ENCODE data around the gene AVEN.
"Not testable (repeated sequence)": the region's sequence is repeated elsewhere in the genome, so short reads cannot be mapped to it uniquely, and the experiment has no call there.

Gene AVEN

GRCh38 chr15:34039790-34040113 lies 748 bp upstream of the AVEN start:
- DNase-seq (ENCODE audit: low read depth), result no peak

GRCh38 chr15:34038023-34038870 lies 757 bp downstream of the AVEN start:
- DNase-seq (ENCODE audit: low read depth), result peak; percentile 68

DNA sequence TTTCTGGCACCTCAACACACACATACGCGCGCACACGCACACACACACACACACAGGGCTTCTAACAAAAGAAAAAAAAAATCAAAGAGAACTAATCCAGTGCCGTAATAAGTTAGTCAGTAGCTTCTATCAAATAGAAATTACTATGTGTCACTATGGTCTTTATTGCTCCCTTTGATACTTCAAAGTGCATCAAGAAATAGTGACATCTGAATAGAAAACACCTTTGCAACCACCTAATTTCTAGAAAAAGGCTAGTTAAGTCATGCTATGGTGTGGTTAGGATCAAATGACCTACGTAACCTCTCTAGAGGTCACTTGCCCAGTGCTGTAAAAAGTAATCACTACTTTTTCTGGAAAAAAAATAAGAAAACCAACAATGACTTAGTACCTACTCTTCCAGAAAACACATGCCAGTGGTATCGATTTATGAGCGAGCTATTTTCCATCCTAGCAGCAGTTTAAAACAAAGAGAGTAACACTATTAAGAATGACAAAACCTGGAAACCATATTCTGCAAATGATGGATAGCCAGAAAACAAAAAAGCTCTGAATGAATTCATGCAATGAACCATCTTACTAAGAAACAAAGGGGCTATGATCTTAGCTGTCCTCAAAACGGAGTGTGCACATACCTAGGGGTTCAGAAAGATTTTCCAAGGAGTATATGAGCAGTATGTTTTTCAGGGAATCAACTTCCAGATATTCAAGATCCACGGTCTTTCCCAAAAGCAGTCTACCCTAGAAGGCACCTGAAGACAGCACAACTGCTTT lies 6.8 kb downstream of the AVEN start:
- DNase-seq (ENCODE audit: low read depth), result no peak

DNA sequence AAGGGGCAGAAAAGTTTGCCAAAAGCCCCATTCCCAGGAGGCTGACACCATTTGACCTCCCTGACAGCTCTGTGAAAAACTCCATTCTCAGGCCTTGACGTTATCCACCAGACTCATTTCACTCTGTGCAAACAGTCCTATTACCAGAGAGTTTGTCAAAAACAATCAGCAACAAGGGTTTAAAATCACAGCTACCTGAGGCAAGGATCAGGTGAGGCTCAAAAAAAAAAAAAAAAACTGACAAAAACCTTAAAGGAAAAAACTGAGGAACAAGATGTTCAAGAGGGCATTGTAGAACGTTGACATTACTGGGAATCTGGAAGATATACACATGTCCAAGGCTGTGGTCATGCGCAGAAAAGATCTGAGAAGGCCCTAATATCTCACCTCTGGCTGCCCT lies 11.4 kb downstream of the AVEN start:
- DNase-seq (ENCODE audit: low read depth), result no peak

GRCh38 chr15:34025252-34025651 lies 13.8 kb downstream of the AVEN start:
- no peak for DNase-seq (ENCODE audit: low read depth)

- DNase-seq (ENCODE audit: low read depth), result no peak
Measured at GRCh38 chr15:34023907-34024306, 15.1 kb downstream of the AVEN start.

DNA sequence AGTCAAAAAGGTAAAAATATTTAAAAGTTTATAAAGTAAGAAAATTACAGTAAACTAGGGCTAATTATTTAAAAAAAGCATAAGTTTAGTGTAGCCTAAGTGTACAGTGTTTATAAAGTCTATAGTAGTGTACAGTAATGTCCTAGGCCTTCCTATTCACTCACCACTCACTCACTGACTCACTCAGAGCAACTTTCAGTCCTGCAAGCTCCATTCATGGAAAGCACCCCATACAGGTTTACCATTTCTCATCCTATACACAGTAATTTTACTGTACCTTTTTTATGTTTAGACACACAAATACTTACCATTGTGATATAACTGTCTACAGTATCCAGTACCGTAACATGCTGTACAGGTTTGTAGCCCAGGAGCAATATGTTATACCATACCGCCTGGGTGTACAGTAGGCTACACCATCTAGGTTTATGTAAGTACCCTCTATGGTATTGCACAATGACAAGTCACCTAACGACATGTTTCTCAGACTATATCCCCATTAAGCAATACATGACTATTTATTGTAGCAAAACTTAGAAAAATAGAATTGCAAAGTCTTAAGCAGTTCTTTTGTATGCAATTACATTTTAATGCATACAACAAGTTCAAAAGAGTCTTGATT lies 19.5 kb downstream of the AVEN start:
- DNase-seq (ENCODE audit: low read depth), result no peak

GRCh38 chr15:34018738-34019137 lies 20.3 kb downstream of the AVEN start:
- DNase-seq (ENCODE audit: low read depth), result not testable (repeated sequence)

DNA sequence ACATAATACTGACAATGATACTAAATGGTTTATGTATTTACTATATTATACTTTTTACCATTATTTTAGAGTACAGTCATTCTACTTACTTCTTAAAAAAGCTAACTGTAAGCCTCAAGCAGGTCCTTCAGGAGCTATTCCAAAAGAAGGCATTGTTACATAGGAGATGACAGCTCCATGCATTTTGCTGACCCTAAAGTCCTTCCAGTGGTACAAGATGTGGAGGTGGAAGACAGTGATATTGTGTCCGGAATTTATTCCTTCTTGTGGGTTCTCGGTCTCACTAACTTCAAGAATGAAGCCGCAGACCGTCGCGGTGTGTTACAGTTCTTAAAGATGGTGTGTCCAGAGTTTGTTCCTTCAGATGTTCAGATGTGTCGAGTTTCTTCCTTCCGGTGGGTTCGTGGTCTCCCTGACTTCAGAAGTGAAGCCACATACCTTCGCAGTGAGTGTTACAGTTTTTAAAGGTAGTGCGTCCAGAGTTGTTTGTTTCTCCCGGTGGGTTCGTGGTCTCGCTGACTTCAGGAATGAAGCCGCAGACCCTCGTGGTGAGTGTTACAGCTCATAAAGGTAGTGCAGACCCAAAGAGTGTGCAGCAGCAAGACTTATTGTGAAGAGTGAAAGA lies 20.9 kb downstream of the AVEN start:
- no peak for DNase-seq (ENCODE audit: low read depth)

DNA sequence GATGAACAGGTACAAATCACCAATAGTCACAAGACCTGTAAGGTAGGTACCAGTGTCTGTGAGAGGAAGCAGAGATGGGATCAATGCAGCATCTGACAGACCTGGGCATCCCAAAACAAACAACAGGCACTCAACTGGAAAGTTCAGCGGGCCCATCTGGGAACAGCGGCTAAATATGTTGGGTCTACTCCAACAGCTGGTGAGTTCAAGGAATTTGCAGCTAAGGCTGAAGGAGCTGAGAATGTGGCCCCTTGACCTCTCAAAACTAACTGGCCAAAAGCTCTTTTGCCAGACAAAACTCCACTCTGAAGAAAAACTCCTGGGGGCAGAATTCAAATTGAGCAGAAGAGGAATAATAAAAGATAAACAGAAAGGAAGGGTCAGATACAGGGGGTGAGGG lies 24.4 kb downstream of the AVEN start:
- no peak for DNase-seq (ENCODE audit: low read depth)

GRCh38 chr15:34013746-34014145 lies 25.3 kb downstream of the AVEN start:
- no peak for DNase-seq (ENCODE audit: low read depth)

DNA sequence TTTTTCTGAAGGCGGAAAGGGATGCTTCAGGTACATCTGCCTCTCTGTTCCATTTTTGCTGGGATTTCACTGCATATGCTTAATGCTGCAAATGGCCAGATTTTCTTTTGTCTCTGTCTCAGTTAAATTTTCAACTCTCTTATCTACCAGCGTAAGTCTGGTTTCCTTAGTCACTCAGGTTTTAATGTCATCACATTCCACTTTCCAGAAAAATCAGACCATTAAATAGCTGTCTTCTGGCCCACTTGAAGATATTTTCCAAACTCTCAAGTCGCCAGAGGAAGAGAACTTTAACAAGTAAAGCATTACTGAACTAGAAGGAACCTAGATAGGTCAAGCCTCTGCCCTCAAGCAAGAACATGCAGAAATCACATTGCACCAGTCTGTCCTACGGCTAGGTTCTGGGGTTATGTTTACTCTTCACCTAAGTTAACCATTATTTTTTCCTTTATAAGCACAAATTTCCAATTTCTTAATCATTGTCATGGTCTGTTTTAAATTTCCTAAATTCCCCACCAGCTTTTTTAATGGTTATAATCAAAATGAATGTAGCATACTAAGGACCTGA lies 26.5 kb downstream of the AVEN start:
- no peak for DNase-seq (ENCODE audit: low read depth)

GRCh38 chr15:34011481-34011880 lies 27.5 kb downstream of the AVEN start:
- DNase-seq (ENCODE audit: low read depth), result no peak

DNA sequence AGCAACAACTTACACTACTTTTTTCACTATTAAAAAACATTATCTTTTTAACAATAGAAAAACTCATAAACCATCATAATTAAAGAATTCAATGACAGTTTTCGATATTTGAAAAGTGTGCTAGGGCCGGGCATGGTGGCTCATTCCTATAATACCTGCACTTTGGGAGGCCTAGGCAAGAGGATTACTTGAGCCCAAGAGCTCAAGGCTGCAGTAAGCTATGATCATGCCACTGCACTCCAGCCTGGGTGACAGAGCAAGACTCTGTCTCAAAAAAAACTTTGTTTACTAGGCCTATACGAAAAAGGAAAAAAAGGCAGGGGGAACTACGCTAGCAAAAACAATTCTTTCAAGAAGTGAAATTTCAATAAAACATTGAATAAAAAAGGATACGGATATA lies 28.1 kb downstream of the AVEN start:
- no peak for DNase-seq (ENCODE audit: low read depth)

- DNase-seq (ENCODE audit: low read depth), result no peak
Measured at GRCh38 chr15:34009656-34010055, 29.3 kb downstream of the AVEN start.

DNA sequence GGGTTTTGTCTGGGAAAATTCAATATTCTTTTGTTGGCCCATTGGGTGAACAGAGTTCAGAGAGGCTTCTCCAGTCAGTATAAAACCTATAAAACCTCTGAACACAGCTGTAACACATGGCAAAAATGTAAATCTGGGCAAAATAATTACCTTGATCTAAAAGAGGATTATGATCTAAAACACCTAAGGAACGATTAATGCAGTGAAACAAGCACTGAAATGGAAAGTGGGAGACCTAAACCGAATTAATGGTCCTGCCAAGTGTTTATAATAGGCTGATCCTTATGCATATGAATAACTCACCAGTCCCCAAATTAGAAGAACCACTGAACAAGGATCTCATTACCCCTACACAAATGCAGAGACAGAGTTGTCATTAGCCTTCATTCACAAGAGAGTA lies 32.6 kb downstream of the AVEN start:
- DNase-seq (ENCODE audit: low read depth), result no peak

GRCh38 chr15:34001536-34001935 lies 37.5 kb downstream of the AVEN start:
- no peak for DNase-seq (ENCODE audit: low read depth)

- DNase-seq (ENCODE audit: low read depth), result not testable (repeated sequence)
Measured at GRCh38 chr15:33995666-33996065, 43.3 kb downstream of the AVEN start.

DNA sequence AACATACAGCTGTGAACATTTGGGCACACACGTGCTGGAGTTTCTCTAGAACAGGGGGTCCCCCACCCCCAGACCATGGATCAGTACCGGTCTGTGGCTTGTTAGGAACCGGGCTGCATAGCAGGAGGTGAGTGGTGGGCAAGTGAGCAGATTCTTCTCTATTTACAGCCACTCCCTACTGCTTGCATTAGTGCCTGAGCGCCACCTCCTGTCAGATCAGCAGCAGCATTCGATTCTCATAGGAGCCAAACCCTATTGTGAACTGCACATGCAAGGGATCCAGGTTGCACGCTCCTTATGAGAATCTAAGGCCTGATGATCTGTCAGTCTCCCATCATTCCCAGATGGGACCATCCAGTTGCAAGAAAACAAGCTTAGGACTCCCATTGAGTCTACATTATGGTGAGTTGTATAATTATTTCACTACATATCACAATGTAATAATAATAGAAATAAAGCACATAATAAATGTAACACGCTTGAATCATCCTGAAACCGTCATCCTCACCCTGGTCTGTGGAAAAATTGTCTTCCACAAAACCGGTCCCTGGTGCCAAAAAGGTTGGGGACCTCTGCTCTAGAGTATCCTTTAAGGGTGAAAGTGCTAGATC lies 44.9 kb downstream of the AVEN start:
- no peak for DNase-seq (ENCODE audit: low read depth)

- no peak for DNase-seq (ENCODE audit: low read depth)
Measured at GRCh38 chr15:33988384-33988783, 50.6 kb downstream of the AVEN start.

DNA sequence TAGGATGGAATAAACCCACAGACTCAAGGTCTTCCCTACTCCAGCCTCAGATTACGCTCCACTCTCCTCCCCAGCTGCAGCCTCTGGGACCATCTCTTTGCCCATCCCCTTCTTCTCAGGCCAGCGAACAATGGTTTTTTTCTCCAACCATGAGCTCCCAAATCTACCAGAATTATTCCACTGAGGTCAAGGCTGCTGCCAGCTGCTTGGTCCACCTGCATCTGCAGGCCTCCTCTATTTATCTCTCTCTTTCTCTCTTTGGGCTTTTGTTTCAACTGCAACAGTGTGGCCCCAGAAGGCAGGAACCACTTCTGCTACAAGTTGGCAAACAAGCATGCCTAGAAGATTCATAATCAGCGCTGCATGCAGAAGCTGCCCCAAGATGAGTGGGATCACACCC lies 51.6 kb downstream of the AVEN start:
- DNase-seq (ENCODE audit: low read depth), result no peak

- DNase-seq (ENCODE audit: low read depth), result no peak
Measured at GRCh38 chr15:33985751-33986150, 53.3 kb downstream of the AVEN start.
